Measurements from ENCODE around the gene SLC25A38. TPM values are rescaled to one million over a fixed set of nuclear protein-coding genes. Genes with fewer than 3 reads are reported as not detected.
"Not testable (repeated sequence)": the region's sequence is repeated elsewhere in the genome, so short reads cannot be mapped to it uniquely, and the experiment has no call there.

The SLC25A38 gene
- total RNA-seq, 1 donor from 2014 or later, result 28.4 TPM

DNA sequence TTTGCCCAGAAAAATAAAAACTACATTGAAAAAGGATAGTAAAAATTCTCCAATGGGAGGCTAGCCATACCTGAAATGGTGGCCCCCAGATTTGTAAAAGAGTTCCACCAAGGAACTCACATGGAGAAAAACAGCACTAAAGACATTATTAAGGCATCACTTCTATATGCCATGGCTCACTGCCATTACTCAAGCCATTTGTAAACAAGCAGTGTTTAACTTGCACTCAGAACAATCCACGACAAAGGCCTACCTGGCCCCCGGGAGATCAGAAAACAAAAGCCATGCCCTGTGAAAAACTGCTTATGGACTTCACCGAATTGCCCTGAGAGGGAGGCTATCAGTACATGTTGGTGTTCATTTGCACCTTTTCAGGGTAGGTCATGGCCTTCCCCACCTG, 34.1 kb upstream of the SLC25A38 start:
- Histone ChIP-seq H3K4me1 (no peaks in the 10 kb centered on the region), H3K9me3 (no peaks in the 10 kb centered on the region), H3K4me3 (no peak overlapping the region), H3K27ac (no peak overlapping the region), H3K27me3 (ENCODE audit: low read depth) (no peaks in the 10 kb centered on the region), H3K36me3 (no peaks in the 10 kb centered on the region)
- no peak for DNase-seq
- peak in 1 of 2 donors; percentile 45 for ATAC-seq
- TF ChIP-seq, protein P1, sequence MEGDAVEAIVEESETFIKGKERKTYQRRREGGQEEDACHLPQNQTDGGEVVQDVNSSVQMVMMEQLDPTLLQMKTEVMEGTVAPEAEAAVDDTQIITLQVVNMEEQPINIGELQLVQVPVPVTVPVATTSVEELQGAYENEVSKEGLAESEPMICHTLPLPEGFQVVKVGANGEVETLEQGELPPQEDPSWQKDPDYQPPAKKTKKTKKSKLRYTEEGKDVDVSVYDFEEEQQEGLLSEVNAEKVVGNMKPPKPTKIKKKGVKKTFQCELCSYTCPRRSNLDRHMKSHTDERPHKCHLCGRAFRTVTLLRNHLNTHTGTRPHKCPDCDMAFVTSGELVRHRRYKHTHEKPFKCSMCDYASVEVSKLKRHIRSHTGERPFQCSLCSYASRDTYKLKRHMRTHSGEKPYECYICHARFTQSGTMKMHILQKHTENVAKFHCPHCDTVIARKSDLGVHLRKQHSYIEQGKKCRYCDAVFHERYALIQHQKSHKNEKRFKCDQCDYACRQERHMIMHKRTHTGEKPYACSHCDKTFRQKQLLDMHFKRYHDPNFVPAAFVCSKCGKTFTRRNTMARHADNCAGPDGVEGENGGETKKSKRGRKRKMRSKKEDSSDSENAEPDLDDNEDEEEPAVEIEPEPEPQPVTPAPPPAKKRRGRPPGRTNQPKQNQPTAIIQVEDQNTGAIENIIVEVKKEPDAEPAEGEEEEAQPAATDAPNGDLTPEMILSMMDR (IDR thresholded peaks at IDR 0.05), result no peak
- intact Hi-C loops (cut with DNase I), result no loop called here

DNA sequence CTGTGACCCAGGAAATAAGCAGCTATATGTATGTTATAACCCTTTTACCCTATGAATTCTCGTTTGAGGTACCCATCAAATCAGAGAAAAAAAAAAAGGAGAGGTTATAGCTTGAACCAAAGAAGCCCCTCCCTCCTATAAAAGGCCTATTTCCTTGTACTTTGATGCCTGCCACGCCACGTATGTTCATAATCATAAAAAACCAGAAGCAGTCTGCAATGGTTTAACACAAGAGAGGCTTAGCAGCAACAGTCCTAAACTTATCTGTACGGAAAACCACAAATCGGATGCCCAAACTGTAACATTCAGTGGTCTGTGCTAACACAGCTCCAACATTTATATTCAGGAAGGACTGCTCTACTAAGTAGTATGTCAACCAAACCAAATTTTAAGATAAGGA, 32.5 kb upstream of the SLC25A38 start:
- ATAC-seq (no peak), DNase-seq (no peak)
- no peaks in the 10 kb centered on the region for H3K4me1 ChIP-seq
- H3K9me3 ChIP-seq, result no peaks in the 10 kb centered on the region
- no peaks in the 10 kb centered on the region for H3K27me3 ChIP-seq (ENCODE audit: low read depth)
- H3K27ac ChIP-seq, result no peak overlapping the region
- TF ChIP-seq, protein P1 (IDR thresholded peaks at IDR 0.05), result no peak
- H3K4me3 ChIP-seq, result no peak overlapping the region
- no peaks in the 10 kb centered on the region for H3K36me3 ChIP-seq
- intact Hi-C loops (cut with DNase I), result no loop called here

DNA sequence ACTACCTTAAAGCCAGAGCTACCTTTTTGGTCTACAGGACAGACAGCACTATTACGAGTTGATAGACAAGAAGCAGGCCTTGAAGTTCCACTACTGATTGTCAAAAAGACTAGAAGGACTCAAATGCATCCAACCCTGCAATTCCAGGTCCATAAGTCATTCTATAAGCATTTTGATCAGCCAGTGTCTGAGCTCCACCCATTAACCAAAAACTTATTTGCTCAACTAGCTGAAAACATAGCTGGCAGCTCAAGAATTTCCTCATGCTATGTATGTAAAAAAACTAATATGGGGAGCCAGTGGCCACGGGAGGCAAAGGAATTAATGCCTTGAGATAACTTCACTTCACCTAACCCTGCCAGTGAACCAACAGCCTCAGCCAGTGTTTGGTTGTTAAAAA, 32.0 kb upstream of the SLC25A38 start:
- intact Hi-C loops (cut with DNase I); H3K4me1 ChIP-seq; H3K9me3 ChIP-seq; DNase-seq; H3K36me3 ChIP-seq; H3K27me3 ChIP-seq (ENCODE audit: low read depth); ATAC-seq; H3K27ac ChIP-seq; H3K4me3 ChIP-seq: not testable (repeated sequence)

DNA sequence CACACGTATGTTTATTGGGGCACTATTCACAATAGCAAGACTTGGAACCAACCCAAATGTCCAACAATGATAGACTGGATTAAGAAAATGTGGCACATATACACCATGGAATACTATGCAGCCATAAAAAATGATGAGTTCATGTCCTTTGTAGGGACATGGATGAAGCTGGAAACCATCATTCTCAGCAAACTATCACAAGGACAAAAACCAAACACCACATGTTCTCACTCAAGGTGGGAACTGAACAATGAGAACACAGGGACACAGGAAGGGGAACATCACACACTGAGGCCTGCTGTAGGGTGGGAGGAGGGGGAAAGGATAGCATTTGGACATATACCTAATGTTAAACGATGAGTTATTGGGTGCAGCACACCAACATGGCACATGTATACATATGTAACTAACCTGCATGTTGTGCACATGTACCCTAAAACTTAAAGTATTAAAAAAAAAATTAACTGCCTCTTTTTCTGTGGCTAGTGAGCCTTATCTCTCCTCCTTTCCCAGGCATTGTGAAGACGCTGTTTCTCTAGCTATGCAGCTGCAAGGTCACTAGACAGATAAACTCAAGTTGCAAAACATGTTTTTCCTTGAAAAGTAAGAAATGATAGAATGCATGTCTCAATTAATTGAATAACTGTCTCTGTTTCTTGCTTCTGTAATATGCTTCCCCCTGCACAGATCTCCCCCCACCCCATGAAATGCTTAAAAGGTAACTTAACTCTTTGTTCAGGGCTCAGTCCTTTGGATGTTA, 29.8 kb upstream of the SLC25A38 start:
- H3K27ac ChIP-seq; ATAC-seq; H3K27me3 ChIP-seq (ENCODE audit: low read depth); H3K4me1 ChIP-seq; DNase-seq; H3K4me3 ChIP-seq; H3K36me3 ChIP-seq; H3K9me3 ChIP-seq; intact Hi-C loops (cut with DNase I): not testable (repeated sequence)

DNA sequence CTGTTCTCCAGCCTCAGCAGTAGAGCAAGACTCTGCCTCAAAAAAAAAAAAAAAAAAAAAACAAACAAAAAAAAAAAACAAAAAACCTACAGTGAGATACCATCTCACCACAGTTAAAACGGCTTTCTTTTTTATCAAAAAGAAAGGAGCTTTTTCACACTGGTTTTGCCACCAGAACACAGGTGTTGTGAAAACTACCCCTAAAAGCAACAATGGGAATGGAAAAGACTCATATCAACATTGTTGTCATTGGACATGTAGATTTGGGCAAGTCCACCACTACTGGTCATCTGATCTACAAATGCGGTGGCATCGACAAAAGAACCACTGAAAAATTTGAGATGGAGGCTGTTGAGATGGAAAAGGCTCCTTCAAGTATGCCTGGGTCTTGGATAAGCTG, 24.8 kb upstream of the SLC25A38 start:
- Histone ChIP-seq H3K36me3 (no peaks in the 10 kb centered on the region), H3K27me3 (ENCODE audit: low read depth) (no peaks in the 10 kb centered on the region), H3K27ac (no peak overlapping the region), H3K4me1 (no peaks in the 10 kb centered on the region), H3K9me3 (no peaks in the 10 kb centered on the region), H3K4me3 (no peak overlapping the region)
- DNase-seq, result no peak
- intact Hi-C loops (cut with DNase I), result no loop called here
- TF ChIP-seq, protein P1 (IDR thresholded peaks at IDR 0.05), result no peak
- ATAC-seq, result no peak

DNA sequence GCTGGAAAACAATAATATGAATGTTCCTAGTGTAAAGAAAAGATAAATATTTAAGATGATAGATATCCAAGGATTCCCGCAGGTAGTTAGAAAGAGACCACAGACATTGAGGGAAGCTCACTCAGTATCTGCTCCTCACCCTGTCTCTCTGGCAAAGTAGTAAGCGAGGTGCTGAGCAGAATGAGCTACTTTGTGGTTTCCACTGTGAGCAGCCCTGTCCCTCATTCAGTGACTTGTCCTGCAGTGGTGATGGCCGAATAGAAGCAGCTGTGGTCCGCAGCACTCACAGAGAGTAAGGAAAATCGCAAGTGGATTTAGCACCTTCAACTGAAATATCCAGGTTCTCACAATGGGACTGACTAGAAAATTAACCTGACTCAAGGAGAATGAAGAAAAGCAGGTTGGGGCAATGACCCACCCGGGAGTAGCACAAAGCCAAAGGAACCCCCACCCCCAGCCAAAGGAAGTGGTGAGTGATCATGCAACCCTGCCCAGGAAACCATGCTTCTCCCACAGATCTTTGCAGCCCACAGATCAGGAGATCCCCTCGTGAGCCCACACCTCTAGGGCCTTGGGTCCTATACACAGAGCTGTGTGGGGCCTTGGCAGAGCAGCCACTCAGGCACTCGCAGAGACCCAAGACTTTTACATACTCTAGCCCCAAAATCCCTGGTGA, 21.8 kb upstream of the SLC25A38 start:
- peak in 1 of 2 donors; percentile 32 for ATAC-seq
- no peaks in the 10 kb centered on the region for H3K27me3 ChIP-seq (ENCODE audit: low read depth)
- TF ChIP-seq, protein P1 (IDR thresholded peaks at IDR 0.05), result no peak
- no peak overlapping the region for H3K4me3 ChIP-seq
- H3K36me3 ChIP-seq, result no peaks in the 10 kb centered on the region
- no peak overlapping the region for H3K27ac ChIP-seq
- H3K4me1 ChIP-seq, result no peaks in the 10 kb centered on the region
- no peaks in the 10 kb centered on the region for H3K9me3 ChIP-seq
- intact Hi-C loops (cut with DNase I), result no loop called here
- DNase-seq, result no peak

Measured in lower lobe of right lung (tissue), 2 donors.